ENCODE measurements around the gene ING3. TPM values are rescaled to one million over a fixed set of nuclear protein-coding genes. Genes with fewer than 3 reads are reported as not detected.

The ING3 gene
- polyA plus RNA-seq, 3 donors: 22.3 to 26.9 (median 25.9) TPM

GRCh38 chr7:120944826-120945562 is 5.6 kb upstream of the ING3 start:
- H3K9ac ChIP-seq (ENCODE audit: insufficient read depth, low read length, poor library complexity, severe bottlenecking): no peak overlapping the region
- H3K27ac Mint-ChIP-seq: no peak overlapping the region

GRCh38 chr7:120947980-120948379 is 2.6 kb upstream of the ING3 start:
- Mint-ChIP-seq H3K4me3 (no peak overlapping the region), H3K36me3 (peaks cover 5% of the 10 kb centered on the region in 2 donors), H3K27ac (no peak overlapping the region), H3K9me3 (peaks cover 0 to 2% (median 0%) of the 10 kb centered on the region in 7 donors), H3K27me3 (ENCODE audit: low read depth in 3 of 3) (peaks cover 1 to 5% (median 5%) of the 10 kb centered on the region in 3 donors), H3K4me1 (peaks cover 20% of the 10 kb centered on the region)
- Histone ChIP-seq H3K79me2 (ENCODE audit: insufficient read depth, low read length) (peaks cover 20% of the 10 kb centered on the region), H2AFZ (ENCODE audit: insufficient read depth, low read depth, low read length, poor library complexity, severe bottlenecking) (no peak overlapping the region), H3K27me3 (ENCODE audit: control insufficient read depth in 2 of 2, insufficient read depth in 2 of 2, low read length in 2 of 2) (no peaks in the 10 kb centered on the region), H3K36me3 (replicated peaks in 1 of 2; ENCODE audit: control insufficient read depth in 1 of 2, insufficient read depth in 2 of 2, low read length in 2 of 2) (peaks cover under 1 to 7% of the 10 kb centered on the region in 2 donors), H3K4me2 (replicated peaks; ENCODE audit: extremely low read depth, low read length, poor library complexity, severe bottlenecking) (no peak overlapping the region), H3K4me1 (ENCODE audit: control insufficient read depth in 1 of 2, insufficient read depth in 2 of 2, low read length in 2 of 2) (peaks cover 13 to 19% of the 10 kb centered on the region in 2 donors), H3K27ac (ENCODE audit: low read depth in 1 of 2, low read length in 2 of 2) (no peak overlapping the region), H3K9ac (ENCODE audit: insufficient read depth, low read length, poor library complexity, severe bottlenecking) (no peak overlapping the region), H3K9me3 (replicated peaks in 1 of 2; ENCODE audit: control insufficient read depth in 1 of 2, insufficient read depth in 1 of 2, low read length in 2 of 2) (no peaks in the 10 kb centered on the region), H4K20me1 (ENCODE audit: insufficient read depth, low read length) (no peaks in the 10 kb centered on the region), H3K4me3 (replicated peaks in 1 of 3; ENCODE audit: low read depth in 2 of 3, low read length in 3 of 3) (no peak overlapping the region)
- no peak for DNase-seq
- intact Hi-C loops (cut with micrococcal nuclease): no loop called here
- no peak for TF ChIP-seq CTCF (IDR thresholded peaks at IDR 0.05)

More at GRCh38 chr7:120944826-120945562, 5.6 kb upstream of the ING3 start:
- Histone ChIP-seq H3K4me2 (replicated peaks; ENCODE audit: extremely low read depth, low read length, poor library complexity, severe bottlenecking) (no peak overlapping the region), H3K9me3 (replicated peaks in 1 of 2; ENCODE audit: control insufficient read depth in 1 of 2, insufficient read depth in 1 of 2, low read length in 2 of 2) (no peaks in the 10 kb centered on the region), H3K27me3 (ENCODE audit: control insufficient read depth in 2 of 2, insufficient read depth in 2 of 2, low read length in 2 of 2) (no peaks in the 10 kb centered on the region), H4K20me1 (ENCODE audit: insufficient read depth, low read length) (no peaks in the 10 kb centered on the region), H3K4me1 (ENCODE audit: control insufficient read depth in 1 of 2, insufficient read depth in 2 of 2, low read length in 2 of 2) (peaks cover 4 to 8% of the 10 kb centered on the region in 2 donors), H3K4me3 (replicated peaks in 1 of 3; ENCODE audit: low read depth in 2 of 3, low read length in 3 of 3) (no peak overlapping the region), H3K27ac (ENCODE audit: low read depth in 1 of 2, low read length in 2 of 2) (no peak overlapping the region), H3K36me3 (replicated peaks in 1 of 2; ENCODE audit: control insufficient read depth in 1 of 2, insufficient read depth in 2 of 2, low read length in 2 of 2) (no peaks in the 10 kb centered on the region), H2AFZ (ENCODE audit: insufficient read depth, low read depth, low read length, poor library complexity, severe bottlenecking) (no peak overlapping the region), H3K79me2 (ENCODE audit: insufficient read depth, low read length) (no peaks in the 10 kb centered on the region)
- H3K9me3 Mint-ChIP-seq: no peaks in the 10 kb centered on the region
- intact Hi-C loops (cut with micrococcal nuclease): no loop called here
- TF ChIP-seq CTCF (IDR thresholded peaks at IDR 0.05): no peak
- no peak overlapping the region for H3K4me3 Mint-ChIP-seq
- H3K27me3 Mint-ChIP-seq (ENCODE audit: low read depth in 3 of 3): peaks cover 1 to 8% (median 5%) of the 10 kb centered on the region in 3 donors
- H3K4me1 Mint-ChIP-seq: peaks cover 13% of the 10 kb centered on the region
- DNase-seq: no peak
- no peaks in the 10 kb centered on the region for H3K36me3 Mint-ChIP-seq
- 95% methylated on average over 4 of the region's 6 CpGs for WGBS (ENCODE audit: insufficient coverage)
